Gastrocnemius medialis (tissue), 4 donors: Measurements from ENCODE around the gene USB1.

Experiments
- POLR2A ChIP-seq, 2 donors: fragments of 450-650 bp; IDR thresholded peaks; one replicate each; pipeline ENCODE4 v1.6.1; 2017; ENCODE audit warnings: antibody characterized with exemption in 2 of 2, mild to moderate bottlenecking in 2 of 2, moderate library complexity in 2 of 2
- TF ChIP-seq, protein P1 (sequence below), 5 experiments: fragments of 450-650 bp in 3 of 5; fragments of 200-600 bp in 2 of 5; sonication (generic) in 2 of 5; IDR thresholded peaks in 4 of 5; conservative IDR thresholded peaks in 1 of 5; 1 replicate in 4 of 5; 2 replicates in 1 of 5; pipeline ENCODE4 v1.5.1; 2016 to 2019; ENCODE audit warnings: antibody characterized with exemption in 5 of 5, mild to moderate bottlenecking in 3 of 5, moderate library complexity in 3 of 5

DNA sequence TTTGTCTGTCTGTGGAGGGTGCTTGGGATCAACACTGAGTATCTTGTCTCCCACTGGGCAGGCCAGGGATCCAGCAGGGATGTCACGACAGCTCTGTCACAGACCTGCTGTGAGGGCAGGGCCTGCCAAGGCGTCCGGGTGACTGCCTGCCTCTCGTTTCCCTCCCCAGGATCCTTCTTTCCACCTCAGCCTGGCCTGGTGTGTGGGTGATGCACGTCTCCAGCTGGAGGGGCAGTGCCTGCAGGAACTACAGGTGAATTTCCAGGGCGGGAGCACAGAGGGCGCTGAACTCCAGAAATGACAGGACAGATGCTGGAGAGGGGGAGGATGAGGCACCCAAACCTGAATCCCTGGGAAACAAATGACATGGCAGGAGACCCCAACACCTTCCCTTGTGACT is 17.6 kb downstream of the USB1 start:
- TF ChIP-seq, protein P1, sequence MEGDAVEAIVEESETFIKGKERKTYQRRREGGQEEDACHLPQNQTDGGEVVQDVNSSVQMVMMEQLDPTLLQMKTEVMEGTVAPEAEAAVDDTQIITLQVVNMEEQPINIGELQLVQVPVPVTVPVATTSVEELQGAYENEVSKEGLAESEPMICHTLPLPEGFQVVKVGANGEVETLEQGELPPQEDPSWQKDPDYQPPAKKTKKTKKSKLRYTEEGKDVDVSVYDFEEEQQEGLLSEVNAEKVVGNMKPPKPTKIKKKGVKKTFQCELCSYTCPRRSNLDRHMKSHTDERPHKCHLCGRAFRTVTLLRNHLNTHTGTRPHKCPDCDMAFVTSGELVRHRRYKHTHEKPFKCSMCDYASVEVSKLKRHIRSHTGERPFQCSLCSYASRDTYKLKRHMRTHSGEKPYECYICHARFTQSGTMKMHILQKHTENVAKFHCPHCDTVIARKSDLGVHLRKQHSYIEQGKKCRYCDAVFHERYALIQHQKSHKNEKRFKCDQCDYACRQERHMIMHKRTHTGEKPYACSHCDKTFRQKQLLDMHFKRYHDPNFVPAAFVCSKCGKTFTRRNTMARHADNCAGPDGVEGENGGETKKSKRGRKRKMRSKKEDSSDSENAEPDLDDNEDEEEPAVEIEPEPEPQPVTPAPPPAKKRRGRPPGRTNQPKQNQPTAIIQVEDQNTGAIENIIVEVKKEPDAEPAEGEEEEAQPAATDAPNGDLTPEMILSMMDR (IDR thresholded peaks at IDR 0.05 in 4 of 5, conservative IDR thresholded peaks at IDR 0.05 in 1 of 5), result no peak
- TF ChIP-seq POLR2A (IDR thresholded peaks at IDR 0.05), result no peak
